HL-60 (cell line): ENCODE results near the gene CPA2.

Experiments used
- CTCF ChIP-seq: IDR thresholded peaks from one replicate; pipeline ENCODE4 v1.5.1; 2011; ENCODE audit warnings: low read length, control low read depth, inconsistent platforms; ENCODE audit not compliant: insufficient read depth
- GABPA ChIP-seq: IDR thresholded peaks from 2 replicates; pipeline ENCODE4 v1.6.1; 2012; ENCODE audit warnings: low read depth
- POLR2AphosphoS5 ChIP-seq: IDR thresholded peaks from 2 replicates; pipeline ENCODE4 v1.6.1; 2012; ENCODE audit warnings: low read depth
- REST ChIP-seq: IDR thresholded peaks from 2 replicates; pipeline ENCODE4 v1.6.1; 2012; ENCODE audit warnings: low read depth; ENCODE audit not compliant: insufficient replicate concordance

DNA sequence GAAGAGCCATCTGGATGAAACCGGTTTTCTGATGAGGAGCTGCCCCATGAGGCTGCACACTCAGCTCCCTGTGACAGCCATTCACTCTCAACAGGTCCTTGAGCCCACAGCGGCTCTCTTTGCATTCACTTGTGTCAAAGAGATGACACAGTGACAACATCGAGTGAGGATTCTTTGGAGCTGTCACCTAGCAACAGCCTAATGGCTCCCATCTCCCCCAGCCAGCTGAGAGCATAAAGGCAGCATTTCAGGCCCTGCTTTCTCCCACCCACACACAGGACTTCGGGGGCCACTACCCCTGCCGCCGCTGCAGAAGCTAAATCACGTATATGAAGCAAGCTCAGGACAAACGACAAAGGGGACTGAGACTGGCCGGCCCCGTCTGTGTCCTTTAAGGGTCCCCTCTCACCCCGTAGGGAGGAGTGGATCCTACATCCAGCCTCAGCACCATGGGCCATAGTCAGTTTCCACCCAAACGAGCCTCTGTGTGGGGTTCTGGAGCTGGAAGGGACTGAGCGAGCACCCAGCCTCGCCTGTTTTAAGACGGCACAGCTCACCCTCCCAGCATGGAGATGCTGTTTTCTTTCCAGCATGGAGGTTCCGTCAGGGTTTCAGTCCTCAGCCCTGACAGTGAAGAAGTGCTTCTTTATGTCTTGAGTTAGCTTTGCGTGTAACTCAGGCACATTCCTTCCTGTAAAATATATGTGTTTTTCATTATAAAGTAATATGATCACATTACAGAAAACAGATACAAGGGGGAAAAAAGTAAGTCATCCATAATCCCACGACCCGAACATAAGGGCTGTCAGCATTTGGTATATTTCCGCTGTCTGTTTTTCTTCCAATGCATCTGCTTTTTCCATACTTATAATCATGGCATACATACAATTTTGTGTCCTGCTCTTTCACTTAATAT lies 31.2 kb downstream of the CPA2 start:
- TF ChIP-seq POLR2AphosphoS5 (no peak), CTCF (no peak), REST (no peak), GABPA (no peak)
